Heart left ventricle (tissue), 16 donors: ENCODE data around the gene CPEB4. TPM values are rescaled to one million over a fixed set of nuclear protein-coding genes. Genes with fewer than 3 reads are reported as not detected.

ENCODE experiments used
- ATAC-seq, 4 donors: fragments of 200-7000 bp; cut with Tn5 transposase; one replicate each; pipeline ENCODE4 v1.9.1; 2020 to 2022; ENCODE audit warnings: moderate library complexity in 4 of 4, mild to moderate bottlenecking in 3 of 4, moderate number of reproducible peaks in 1 of 4
- DNase-seq, 5 donors: peaks; one replicate each; pipeline ENCODE4 v3.0.0-alpha.2; 2020
- H3K27ac ChIP-seq, 12 donors: fragments of 200-600 bp; sonication (generic) in 4 of 12; one replicate each; pipeline versions ENCODE4 v1.5.0 to v1.8.0; 2016 to 2022; ENCODE audit warnings: mild to moderate bottlenecking in 2 of 12
- H3K27me3 ChIP-seq, 9 donors: fragments of 200-600 bp; sonication (generic) in 2 of 9; one replicate each; pipeline versions ENCODE4 v1.5.1 to v1.8.0; 2016 to 2022; ENCODE audit warnings: mild to moderate bottlenecking in 3 of 9
- H3K36me3 ChIP-seq, 9 donors: fragments of 200-600 bp; sonication (generic) in 2 of 9; one replicate each; pipeline versions ENCODE4 v1.5.0 to v1.8.0; 2018 to 2022; ENCODE audit warnings: mild to moderate bottlenecking in 2 of 9
- H3K4me1 ChIP-seq, 12 donors: fragments of 200-600 bp; sonication (generic) in 4 of 12; one replicate each; pipeline versions ENCODE4 v1.5.0 to v1.8.0; 2016 to 2022; ENCODE audit warnings: mild to moderate bottlenecking in 3 of 12
- H3K4me3 ChIP-seq, 12 donors: fragments of 200-600 bp; sonication (generic) in 4 of 12; one replicate each; pipeline versions ENCODE4 v1.5.0 to v1.8.0; 2017 to 2022; ENCODE audit warnings: mild to moderate bottlenecking in 9 of 12, moderate library complexity in 4 of 12
- H3K9me3 ChIP-seq, 12 donors: fragments of 200-600 bp; sonication (generic) in 4 of 12; one replicate each; pipeline versions ENCODE4 v1.5.0 to v1.8.0; 2016 to 2022; ENCODE audit warnings: mild to moderate bottlenecking in 1 of 12
- POLR2A ChIP-seq, 2 donors: fragments of 450-650 bp; IDR thresholded peaks; one replicate each; pipeline ENCODE4 v1.6.1; 2017; ENCODE audit warnings: antibody characterized with exemption in 2 of 2, mild to moderate bottlenecking in 2 of 2, moderate library complexity in 2 of 2
- WGBS, 4 donors: extraction: QIAGEN DNeasy Blood & Tissue Kit in 2 of 4; methylation state at CpG; one replicate each; pipeline versions ENCODE4 v1.1.5 to v1.1.7; 2013 to 2018; 5-methylcytosine and 5-hydroxymethylcytosine counted together
- intact Hi-C, 10 donors: fragments of 100-400 bp; cut with DNase I; formaldehyde crosslinking; loops; one replicate each; pipeline versions ENCODE4 v1.11.1 to v1.14.2; 2022
- polyA plus RNA-seq, 2 donors: library from polyadenylated mRNA; stranded (reverse); fragments of 200-250 nt; gene quantifications; one replicate each; pipeline ENCODE4 v1.2.3, GENCODE V29; 2013
- total RNA-seq, 9 donors: library from RNA; depleted of rRNA in 2 of 9; stranded (reverse); fragments of >200 nt in 2 of 9; fragmentation: NEBNext Ultra II Directional in 3 of 9; extraction: Animal tissue kit (Norgen Biotek cat#: 25700) in 3 of 9; gene quantifications; one replicate each; pipeline versions ENCODE4 v1.1.0 to v1.2.4, GENCODE V29; 2016 to 2023
- TF ChIP-seq, protein P1 (sequence below), 12 donors: fragments of 200-600 bp; sonication (generic) in 4 of 12; IDR thresholded peaks; one replicate each; pipeline versions ENCODE4 v1.5.0 to v1.8.0; 2018 to 2022; ENCODE audit warnings: antibody characterized with exemption in 12 of 12, mild to moderate bottlenecking in 5 of 12
- donor health status: ischemic (EF 13 %, LVEDD 7.1; RV severe dilation, severe dysfunction).
- donor health status: healthy with polysubstance abuse.
- donor health status: DM: no; HTN: yes; CAD: no.
- donor health status: DM: no; HTN: no; CAD: no.
- donor health status: ischemic (EF 25% LVEDD 6.9; RV normal size, moderate dysfunction).
- donor health status: ischemic (EF 25% LVEDD 5.7; RV mildly dilated, moderate dysfunction).
- donor health status: healthy.
- donor health status: DM: yes; HTN: yes; CAD: no.
- donor health status: ischemic (EF 35%, LVEDD 5.7; RV mildly dilated, moderate dysfunction).
- donor health status: nonischemic (EF 11% LVEDD 7.7; RV severe dilation, severe dysfunction).
- donor health status: DM: yes; HTN: yes; CAD: no.
- donor health status: PGD.
- donor health status: ischemic (EF 29% LVEDD 5.4; RV normal size, mild dysfunction).
- donor health status: nonischemic (EF 23%, LVEDD 6.1; RV moderate dilation, normal function).

Gene CPEB4
- total and polyA plus RNA-seq, 11 donors, result 28.7 to 217 (median 168) TPM

- H3K27ac ChIP-seq, result peak overlapping the region in 8 of 12 donors; percentile 3 to 97 (median 92)
- H3K9me3 ChIP-seq, result no peaks in the 10 kb centered on the region
- ATAC-seq (no peak), DNase-seq (no peak)
- peaks cover 0 to 11% (median 3%) of the 10 kb centered on the region in 9 donors for H3K36me3 ChIP-seq
- no peaks in the 10 kb centered on the region for H3K27me3 ChIP-seq
- 55 to 69% (median 59%) methylated on average over 5 of the region's 5 CpGs for WGBS, 4 donors
- peaks cover 0 to 83% (median 27%) of the 10 kb centered on the region in 12 donors for H3K4me1 ChIP-seq
- intact Hi-C loops, result loop anchor here in 6 of 10 donors (5.0 to 10.0 kb wide), 4 partner anchors 49 to 271 kb away; no protein-coding TSS in a partner anchor
- TF ChIP-seq, protein P1, sequence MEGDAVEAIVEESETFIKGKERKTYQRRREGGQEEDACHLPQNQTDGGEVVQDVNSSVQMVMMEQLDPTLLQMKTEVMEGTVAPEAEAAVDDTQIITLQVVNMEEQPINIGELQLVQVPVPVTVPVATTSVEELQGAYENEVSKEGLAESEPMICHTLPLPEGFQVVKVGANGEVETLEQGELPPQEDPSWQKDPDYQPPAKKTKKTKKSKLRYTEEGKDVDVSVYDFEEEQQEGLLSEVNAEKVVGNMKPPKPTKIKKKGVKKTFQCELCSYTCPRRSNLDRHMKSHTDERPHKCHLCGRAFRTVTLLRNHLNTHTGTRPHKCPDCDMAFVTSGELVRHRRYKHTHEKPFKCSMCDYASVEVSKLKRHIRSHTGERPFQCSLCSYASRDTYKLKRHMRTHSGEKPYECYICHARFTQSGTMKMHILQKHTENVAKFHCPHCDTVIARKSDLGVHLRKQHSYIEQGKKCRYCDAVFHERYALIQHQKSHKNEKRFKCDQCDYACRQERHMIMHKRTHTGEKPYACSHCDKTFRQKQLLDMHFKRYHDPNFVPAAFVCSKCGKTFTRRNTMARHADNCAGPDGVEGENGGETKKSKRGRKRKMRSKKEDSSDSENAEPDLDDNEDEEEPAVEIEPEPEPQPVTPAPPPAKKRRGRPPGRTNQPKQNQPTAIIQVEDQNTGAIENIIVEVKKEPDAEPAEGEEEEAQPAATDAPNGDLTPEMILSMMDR (IDR thresholded peaks at IDR 0.05), result no peak
- TF ChIP-seq POLR2A (IDR thresholded peaks at IDR 0.05), result no peak
- H3K4me3 ChIP-seq, result peak overlapping the region in 10 of 12 donors; percentile 45 to 96 (median 86)
These were observed 7.4 kb downstream of the CPEB4 start for GRCh38 chr5:173895401-173896165.

GRCh38 chr5:173896631-173897030 is 8.5 kb downstream of the CPEB4 start:
- no peak for TF ChIP-seq POLR2A (IDR thresholded peaks at IDR 0.05)
- TF ChIP-seq, protein P1 (IDR thresholded peaks at IDR 0.05), result no peak
- intact Hi-C loops, result loop anchor here in 6 of 10 donors (5.0 to 10.0 kb wide), 4 partner anchors 48 to 272 kb away; no protein-coding TSS in a partner anchor
- Histone ChIP-seq H3K4me1 (peaks cover 0 to 83% (median 32%) of the 10 kb centered on the region in 12 donors), H3K4me3 (peak overlapping the region in 3 of 12 donors; percentile 10 to 91 (median 68)), H3K36me3 (peaks cover 0 to 12% (median 4%) of the 10 kb centered on the region in 9 donors), H3K9me3 (no peaks in the 10 kb centered on the region), H3K27ac (peak overlapping the region in 2 of 12 donors; percentile 59 to 97), H3K27me3 (no peaks in the 10 kb centered on the region)
- ATAC-seq (no peak), DNase-seq (no peak)
- 60 to 85% (median 72%) methylated on average over 4 of the region's 4 CpGs for WGBS, 4 donors

DNA sequence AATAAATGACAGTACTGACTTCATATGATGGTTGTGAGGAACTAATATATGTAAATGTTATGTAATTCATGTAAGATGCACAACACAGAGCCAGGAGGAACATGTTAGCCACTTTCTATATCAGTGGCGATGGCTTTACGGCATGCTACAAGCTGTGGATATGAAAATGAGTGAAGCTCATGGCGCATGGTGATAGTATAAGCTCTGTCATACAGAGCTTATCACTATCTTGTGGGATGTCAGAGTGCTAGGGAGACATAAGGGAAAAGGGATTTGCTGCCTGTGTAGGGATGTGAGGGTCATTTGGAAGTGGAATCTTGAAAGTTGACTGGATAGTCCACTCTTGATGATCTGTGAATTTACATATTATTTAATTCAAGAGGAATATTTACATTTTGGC is 13.6 kb downstream of the CPEB4 start:
- intact Hi-C loops, result no loop called here
- peak in 2 of 4 donors; percentile 32 to 33 for ATAC-seq

DNA sequence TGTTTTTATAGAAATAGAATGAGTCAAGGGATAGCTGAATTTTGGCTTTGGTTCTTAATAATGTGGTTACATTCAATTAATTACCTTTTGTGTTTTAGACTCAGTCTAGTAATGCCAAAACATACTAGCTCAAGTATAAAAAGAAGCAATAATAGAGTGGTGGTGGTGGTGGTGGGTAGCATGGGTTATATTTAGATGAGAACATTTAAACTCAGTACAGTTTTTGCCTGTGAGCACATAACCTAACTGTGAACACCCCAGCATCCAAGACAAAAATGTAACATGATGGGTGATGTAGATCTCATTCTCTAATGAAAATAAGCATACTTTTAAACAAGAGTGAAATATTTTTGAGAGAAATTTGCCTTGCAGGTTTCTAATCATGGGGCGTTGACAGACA is 14.2 kb downstream of the CPEB4 start:
- no peak for DNase-seq
- Histone ChIP-seq H3K27me3 (no peaks in the 10 kb centered on the region), H3K4me1 (peaks cover 0 to 79% (median 54%) of the 10 kb centered on the region in 12 donors), H3K36me3 (peaks cover 0 to 10% (median 0%) of the 10 kb centered on the region in 9 donors), H3K9me3 (no peaks in the 10 kb centered on the region), H3K4me3 (no peak overlapping the region), H3K27ac (peak overlapping the region in 1 of 12 donors; percentile 18)
- TF ChIP-seq POLR2A (IDR thresholded peaks at IDR 0.05), result no peak
- TF ChIP-seq, protein P1 (IDR thresholded peaks at IDR 0.05), result no peak
- no peak for ATAC-seq
- intact Hi-C loops, result no loop called here
- WGBS, 4 donors, result 53 to 78% (median 73%) methylated on average over 1 of the region's 1 CpG

More for the DNA sequence above, 13.6 kb downstream of the CPEB4 start:
- H3K9me3 ChIP-seq, result no peaks in the 10 kb centered on the region
- peaks cover 0 to 12% (median 0%) of the 10 kb centered on the region in 9 donors for H3K36me3 ChIP-seq
- peaks cover 0 to 79% (median 52%) of the 10 kb centered on the region in 12 donors for H3K4me1 ChIP-seq
- 51 to 71% (median 64%) methylated on average over 3 of the region's 3 CpGs for WGBS, 4 donors
- H3K4me3 ChIP-seq, result peak overlapping the region in 2 of 12 donors; percentile 0 to 14
- no peak for DNase-seq
- H3K27ac ChIP-seq, result peak overlapping the region in 3 of 12 donors; percentile 9 to 18 (median 13)
- no peaks in the 10 kb centered on the region for H3K27me3 ChIP-seq
- TF ChIP-seq, protein P1 (IDR thresholded peaks at IDR 0.05), result no peak
- no peak for TF ChIP-seq POLR2A (IDR thresholded peaks at IDR 0.05)
